ENCODE results near the gene NCAM1.

NCAM1 gene

GRCh38 chr11:113305440-113306336, 344.5 kb downstream of the NCAM1 start (continued):
- peak; percentile 48; the same call in 1 of the 2 replicates for TF ChIP-seq ZFP69B (tag by site-specific recombination; IDR thresholded peaks at IDR 0.05)
- no peak for TF ChIP-seq ZNF433 (tag by site-specific recombination; IDR thresholded peaks at IDR 0.05; ENCODE audit: low read depth)
- no peak for TF ChIP-seq ZNF747 (tag by site-specific recombination; IDR thresholded peaks at IDR 0.05)
- TF ChIP-seq ZBTB11 (tag by site-specific recombination; conservative IDR thresholded peaks at IDR 0.05; ENCODE audit: low read depth) = no peak

GRCh38 chr11:113308601-113309000, 347.4 kb downstream of the NCAM1 start:
- no peak for TF ChIP-seq PRDM2 (tag by site-specific recombination; IDR thresholded peaks at IDR 0.05; ENCODE audit: borderline replicate concordance)
- TF ChIP-seq ZNF426 (tag by site-specific recombination; IDR thresholded peaks at IDR 0.05) = no peak
- no peak for TF ChIP-seq FEZF1 (tag by site-specific recombination; IDR thresholded peaks at IDR 0.05)
- TF ChIP-seq ZNF416 (tag by site-specific recombination; IDR thresholded peaks at IDR 0.05) = no peak
- no peak for TF ChIP-seq ZNF571 (tag by site-specific recombination; IDR thresholded peaks at IDR 0.05)
- no peak for TF ChIP-seq PBX3 (CRISPR knock-in tag; IDR thresholded peaks at IDR 0.05)
- Histone ChIP-seq H3K27ac (ENCODE audit: extremely low read depth, low read depth, low read length) (no peak overlapping the region), H3K9me3 (ENCODE audit: control insufficient read depth, insufficient read depth, low read depth, low read length) (no peaks in the 10 kb centered on the region), H3K4me1 (ENCODE audit: control insufficient read depth, insufficient read depth, low read length) (no peaks in the 10 kb centered on the region), H3K4me3 (ENCODE audit: low read depth, low read length) (no peak overlapping the region), H3K36me3 (ENCODE audit: control insufficient read depth in 2 of 2, insufficient read depth in 1 of 2, low read length in 2 of 2) (no peaks in the 10 kb centered on the region)
- CTCF ChIA-PET = interaction anchor here (0.5 to 1.5 kb wide), 3 partner anchors 19 to 422 kb away, joined by 3 to 8 read pairs (median 3); no protein-coding TSS in a partner anchor
- POLR2A ChIA-PET = no interaction called here

- Histone ChIP-seq H3K36me3 (ENCODE audit: control insufficient read depth in 2 of 2, insufficient read depth in 1 of 2, low read length in 2 of 2) (no peaks in the 10 kb centered on the region), H3K4me1 (ENCODE audit: control insufficient read depth, insufficient read depth, low read length) (no peaks in the 10 kb centered on the region), H3K4me3 (ENCODE audit: low read depth, low read length) (no peak overlapping the region), H3K27ac (ENCODE audit: extremely low read depth, low read depth, low read length) (no peak overlapping the region), H3K9me3 (ENCODE audit: control insufficient read depth, insufficient read depth, low read depth, low read length) (no peaks in the 10 kb centered on the region)
- POLR2A ChIA-PET = no interaction called here
- CTCF ChIA-PET = interaction anchor here (0.6 kb wide), 2 partner anchors 61 to 882 kb away, joined by 3 to 5 read pairs; no protein-coding TSS in a partner anchor
- no peak for TF ChIP-seq ZNF324 (tag by site-specific recombination; IDR thresholded peaks at IDR 0.05)
- no peak for TF ChIP-seq ZNF76 (tag by site-specific recombination; IDR thresholded peaks at IDR 0.05; ENCODE audit: borderline replicate concordance, low read depth)
- no peak for TF ChIP-seq PBX3 (CRISPR knock-in tag; IDR thresholded peaks at IDR 0.05)
- no peak for TF ChIP-seq TCF7L2 (IDR thresholded peaks at IDR 0.05; ENCODE audit: borderline replicate concordance, low read depth, low read length)
- no peak for TF ChIP-seq ZNF292 (tag by site-specific recombination; IDR thresholded peaks at IDR 0.05; ENCODE audit: borderline replicate concordance, low read depth)
- no peak for TF ChIP-seq SCRT1 (tag by site-specific recombination; IDR thresholded peaks at IDR 0.05; ENCODE audit: borderline replicate concordance)
- no peak for TF ChIP-seq CTCF (tag by site-specific recombination; IDR thresholded peaks at IDR 0.05)
- TF ChIP-seq ZNF19 (tag by site-specific recombination; IDR thresholded peaks at IDR 0.05; ENCODE audit: low read depth) = no peak
- TF ChIP-seq ZNF514 (tag by site-specific recombination; IDR thresholded peaks at IDR 0.05) = no peak
These were observed 350.3 kb downstream of the NCAM1 start for GRCh38 chr11:113311536-113311935.

All from HEK293 (cell line).